MM.1S (cell line): Measurements from ENCODE around the gene DMTF1.

Experiments used
- DNase-seq: peaks from one replicate; pipeline ENCODE4 v3.0.0-alpha.2; 2015
- H2AFZ ChIP-seq: fragments of 300-600 bp; sonication (generic); 2 replicates; pipeline ENCODE4 v1.6.0; 2016; ENCODE audit warnings: antibody characterized with exemption, low read length
- H3F3A ChIP-seq: fragments of 300-600 bp; sonication (generic); 2 replicates; pipeline ENCODE4 v1.6.1; 2016; ENCODE audit warnings: mild to moderate bottlenecking, antibody characterized with exemption, low read length, moderate library complexity, mixed read lengths; ENCODE audit not compliant: insufficient read depth
- H3K27ac ChIP-seq: fragments of 300-600 bp; sonication (generic); 2 replicates; pipeline ENCODE4 v1.5.1; 2016; ENCODE audit warnings: mild to moderate bottlenecking, low read length
- H3K27me3 ChIP-seq: fragments of 300-600 bp; sonication (generic); replicated peaks from 2 replicates; pipeline ENCODE4 v1.6.0; 2016; ENCODE audit warnings: low read length; ENCODE audit not compliant: insufficient read depth
- H3K36me3 ChIP-seq: fragments of 300-600 bp; sonication (generic); replicated peaks from 2 replicates; pipeline ENCODE4 v1.6.1; 2016; ENCODE audit warnings: mild to moderate bottlenecking, low read length, mixed read lengths; ENCODE audit not compliant: insufficient read depth
- H3K4me1 ChIP-seq: fragments of 300-600 bp; sonication (generic); 2 replicates; pipeline ENCODE4 v1.6.1; 2016; ENCODE audit warnings: low read length, mixed read lengths
- H3K4me2 ChIP-seq: fragments of 300-600 bp; sonication (generic); 2 replicates; pipeline ENCODE4 v1.6.0; 2016; ENCODE audit warnings: low read depth, low read length
- H3K4me3 ChIP-seq: fragments of 300-600 bp; sonication (generic); 2 replicates; pipeline ENCODE4 v1.5.1; 2016; ENCODE audit warnings: low read length, mixed read lengths
- H3K79me2 ChIP-seq: fragments of 300-600 bp; sonication (generic); 2 replicates; pipeline ENCODE4 v1.6.1; 2016; ENCODE audit warnings: mixed run types, low read length, mixed read lengths
- H3K9ac ChIP-seq: fragments of 300-600 bp; sonication (generic); 2 replicates; pipeline ENCODE4 v1.6.1; 2016; ENCODE audit warnings: low read length, mixed read lengths
- H3K9me2 ChIP-seq: fragments of 300-600 bp; sonication (generic); replicated peaks from 2 replicates; pipeline ENCODE4 v1.6.1; 2016; ENCODE audit warnings: mild to moderate bottlenecking, low read length, mixed read lengths; ENCODE audit not compliant: insufficient read depth
- H3K9me3 ChIP-seq: fragments of 300-600 bp; sonication (generic); replicated peaks from 2 replicates; pipeline ENCODE4 v1.6.1; 2016; ENCODE audit warnings: mild to moderate bottlenecking, low read length, mixed read lengths; ENCODE audit not compliant: insufficient read depth
- H4K20me1 ChIP-seq: fragments of 300-600 bp; sonication (generic); 2 replicates; pipeline ENCODE4 v1.6.1; 2016; ENCODE audit warnings: mild to moderate bottlenecking, low read length, moderate library complexity, mixed read lengths; ENCODE audit not compliant: insufficient read depth
- EZH2 ChIP-seq: fragments of 300-600 bp; sonication (generic); optimal IDR thresholded peaks from 2 replicates; pipeline ENCODE3; 2017; ENCODE audit warnings: low read depth, mild to moderate bottlenecking, antibody characterized with exemption, low read length, mixed read lengths
- EZH2phosphoT487 ChIP-seq: fragments of 300-600 bp; sonication (generic); IDR thresholded peaks from 2 replicates; pipeline ENCODE4 v1.6.1; 2018; ENCODE audit warnings: antibody characterized with exemption, low read length
- TF ChIP-seq, protein P1 (sequence below): fragments of 300-600 bp; sonication (generic); IDR thresholded peaks from 2 replicates; pipeline ENCODE4 v1.5.1; 2016; ENCODE audit warnings: antibody characterized with exemption, low read length, mixed read lengths

Gene DMTF1

DNA sequence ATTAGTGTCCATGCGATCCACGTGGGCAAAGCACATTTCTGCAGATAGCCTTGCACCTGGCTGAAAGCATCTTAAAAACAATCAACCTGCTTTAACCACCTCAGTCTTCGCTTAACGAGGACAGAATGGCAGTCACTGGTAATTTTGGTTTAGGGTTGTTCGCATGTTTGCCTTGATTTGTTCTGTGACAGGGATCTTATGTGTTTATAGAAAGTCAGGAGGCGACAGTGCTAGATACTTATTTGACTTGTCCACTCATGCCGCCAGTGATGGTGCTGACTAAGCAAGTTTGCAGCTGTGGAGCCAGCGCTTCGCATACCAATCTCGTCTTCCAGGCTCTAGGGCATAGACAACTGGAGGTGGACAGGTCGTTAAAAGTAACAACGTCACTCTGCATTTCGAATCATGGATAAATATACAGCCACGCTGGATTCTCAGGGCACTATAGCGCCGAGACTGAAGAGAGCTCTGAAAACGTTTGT is 68.5 kb downstream of the DMTF1 start:
- Histone ChIP-seq H2AFZ (peak overlapping the region; percentile 87), H3F3A (peaks cover 48% of the 10 kb centered on the region), H3K9me3 (no peaks in the 10 kb centered on the region), H3K4me1 (peaks cover 23% of the 10 kb centered on the region), H3K9ac (peak overlapping the region; percentile 92; the same call in 1 of the 2 replicates), H3K9me2 (no peaks in the 10 kb centered on the region), H3K4me3 (peak overlapping the region; percentile 94), H3K4me2 (peak overlapping the region; percentile 88), H3K36me3 (no peaks in the 10 kb centered on the region), H3K27ac (peak overlapping the region; percentile 91; the same call in 1 of the 2 replicates), H4K20me1 (no peaks in the 10 kb centered on the region), H3K79me2 (peaks cover 38% of the 10 kb centered on the region), H3K27me3 (no peaks in the 10 kb centered on the region)
- TF ChIP-seq EZH2 = no peak
- no peak for TF ChIP-seq EZH2phosphoT487
- TF ChIP-seq, protein P1, sequence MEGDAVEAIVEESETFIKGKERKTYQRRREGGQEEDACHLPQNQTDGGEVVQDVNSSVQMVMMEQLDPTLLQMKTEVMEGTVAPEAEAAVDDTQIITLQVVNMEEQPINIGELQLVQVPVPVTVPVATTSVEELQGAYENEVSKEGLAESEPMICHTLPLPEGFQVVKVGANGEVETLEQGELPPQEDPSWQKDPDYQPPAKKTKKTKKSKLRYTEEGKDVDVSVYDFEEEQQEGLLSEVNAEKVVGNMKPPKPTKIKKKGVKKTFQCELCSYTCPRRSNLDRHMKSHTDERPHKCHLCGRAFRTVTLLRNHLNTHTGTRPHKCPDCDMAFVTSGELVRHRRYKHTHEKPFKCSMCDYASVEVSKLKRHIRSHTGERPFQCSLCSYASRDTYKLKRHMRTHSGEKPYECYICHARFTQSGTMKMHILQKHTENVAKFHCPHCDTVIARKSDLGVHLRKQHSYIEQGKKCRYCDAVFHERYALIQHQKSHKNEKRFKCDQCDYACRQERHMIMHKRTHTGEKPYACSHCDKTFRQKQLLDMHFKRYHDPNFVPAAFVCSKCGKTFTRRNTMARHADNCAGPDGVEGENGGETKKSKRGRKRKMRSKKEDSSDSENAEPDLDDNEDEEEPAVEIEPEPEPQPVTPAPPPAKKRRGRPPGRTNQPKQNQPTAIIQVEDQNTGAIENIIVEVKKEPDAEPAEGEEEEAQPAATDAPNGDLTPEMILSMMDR = no peak
- DNase-seq = peak; percentile 30

DNA sequence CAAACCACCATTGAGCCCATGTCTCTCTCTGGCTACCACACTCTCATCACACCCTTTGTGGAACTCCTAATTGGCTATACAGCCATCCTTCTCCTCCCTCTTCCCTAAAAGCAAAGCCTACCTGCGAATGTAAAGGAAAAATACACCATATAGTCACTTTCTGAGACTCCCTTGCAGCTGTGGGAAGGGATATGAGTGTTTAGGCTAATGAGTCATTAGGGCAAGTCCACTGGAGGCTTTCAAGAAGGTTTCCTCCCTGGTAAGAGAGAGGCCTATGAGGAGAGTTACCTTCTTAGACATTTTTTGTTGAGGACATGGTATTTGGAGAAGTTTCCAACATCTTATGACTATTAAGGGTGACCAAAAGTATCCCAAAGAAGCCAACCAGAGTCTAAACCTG is 71.4 kb downstream of the DMTF1 start:
- Histone ChIP-seq H3K4me3 (no peak overlapping the region), H3K9me3 (no peaks in the 10 kb centered on the region), H3F3A (peaks cover 22% of the 10 kb centered on the region), H3K79me2 (peaks cover 14% of the 10 kb centered on the region), H3K36me3 (no peaks in the 10 kb centered on the region), H3K9me2 (no peaks in the 10 kb centered on the region), H3K4me2 (no peak overlapping the region), H3K27me3 (no peaks in the 10 kb centered on the region), H4K20me1 (no peaks in the 10 kb centered on the region), H2AFZ (no peak overlapping the region), H3K4me1 (peaks cover 6% of the 10 kb centered on the region; the same call in 1 of the 2 replicates), H3K9ac (no peak overlapping the region), H3K27ac (no peak overlapping the region)
- DNase-seq = no peak
- TF ChIP-seq, protein P1 = no peak
- no peak for TF ChIP-seq EZH2
- no peak for TF ChIP-seq EZH2phosphoT487

DNA sequence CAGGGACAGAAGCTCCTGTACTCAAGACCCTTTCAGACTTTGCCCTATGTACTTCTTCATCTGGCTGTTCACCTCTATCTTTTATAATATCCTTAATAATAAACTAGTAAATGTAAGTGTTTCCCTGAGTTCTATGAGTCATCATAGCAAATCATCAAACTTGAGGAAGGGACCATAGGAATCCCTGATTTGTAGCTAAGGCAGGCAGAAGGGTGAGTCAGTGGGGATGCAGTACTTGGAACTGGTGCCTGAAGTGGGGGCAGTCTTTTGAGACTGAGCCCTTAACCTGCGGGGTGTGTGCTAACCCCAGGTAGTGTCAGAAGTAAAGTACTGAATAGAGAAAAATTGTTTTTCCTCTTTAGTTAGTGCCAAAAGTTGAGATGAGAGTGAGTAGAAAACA is 73.4 kb downstream of the DMTF1 start:
- TF ChIP-seq, protein P1 = no peak
- TF ChIP-seq EZH2 (no peak), EZH2phosphoT487 (no peak)
- Histone ChIP-seq H3K9me2 (no peaks in the 10 kb centered on the region), H3K36me3 (no peaks in the 10 kb centered on the region), H3K4me2 (no peak overlapping the region), H4K20me1 (no peaks in the 10 kb centered on the region), H3K79me2 (no peaks in the 10 kb centered on the region), H3K4me1 (peaks cover 5% of the 10 kb centered on the region; the same call in 1 of the 2 replicates), H2AFZ (no peak overlapping the region), H3K9ac (no peak overlapping the region), H3K9me3 (no peaks in the 10 kb centered on the region), H3K27me3 (no peaks in the 10 kb centered on the region), H3K4me3 (no peak overlapping the region), H3K27ac (no peak overlapping the region), H3F3A (peaks cover 3% of the 10 kb centered on the region; the same call in 1 of the 2 replicates)
- no peak for DNase-seq
